Upper lobe of right lung (tissue), 1 donor: Measurements from ENCODE around the gene NUBP2. TPM values are rescaled to one million over a fixed set of nuclear protein-coding genes. Genes with fewer than 3 reads are reported as not detected.

Source experiments
- ATAC-seq: fragments of 200-7000 bp; cut with Tn5 transposase; one replicate; pipeline ENCODE4 v1.9.1; 2020; ENCODE audit warnings: mild to moderate bottlenecking, moderate library complexity
- DNase-seq: peaks from one replicate; pipeline ENCODE4 v3.0.0-alpha.2; 2020
- H3K27ac ChIP-seq: fragments of 200-600 bp; one replicate; pipeline ENCODE4 v1.8.0; 2022
- H3K27me3 ChIP-seq: fragments of 200-600 bp; one replicate; pipeline ENCODE4 v1.8.0; 2022; ENCODE audit warnings: mild to moderate bottlenecking
- H3K36me3 ChIP-seq: fragments of 200-600 bp; one replicate; pipeline ENCODE4 v1.8.0; 2022
- H3K4me1 ChIP-seq: fragments of 200-600 bp; one replicate; pipeline ENCODE4 v1.8.0; 2022
- H3K4me3 ChIP-seq: fragments of 200-600 bp; one replicate; pipeline ENCODE4 v1.8.0; 2022; ENCODE audit warnings: mild to moderate bottlenecking
- H3K9me3 ChIP-seq: fragments of 200-600 bp; one replicate; pipeline ENCODE4 v1.8.0; 2022
- CTCF ChIP-seq: fragments of 200-600 bp; IDR thresholded peaks from one replicate; pipeline ENCODE4 v1.8.0; 2022; ENCODE audit warnings: antibody characterized with exemption
- intact Hi-C: fragments of 100-400 bp; cut with DNase I; formaldehyde crosslinking; loops from one replicate; pipeline ENCODE4 v1.11.0; 2022
- total RNA-seq: library from RNA; stranded (reverse); fragmentation: NEBNext Ultra II Directional; extraction: Animal tissue kit (Norgen Biotek cat#: 25700); gene quantifications from one replicate; pipeline ENCODE4 v1.2.1, GENCODE V29; 2021
- donor health status: DM: no; HTN: yes; CAD: no; lungs with severe emphysema.

NUBP2 gene
- total RNA-seq, 1 donor from 2014 or later, result 38.9 TPM

GRCh38 chr16:1812732-1813163, 30.0 kb downstream of the NUBP2 start:
- Histone ChIP-seq H3K4me1 (peaks cover 12% of the 10 kb centered on the region), H3K9me3 (no peaks in the 10 kb centered on the region), H3K4me3 (no peak overlapping the region), H3K27me3 (no peaks in the 10 kb centered on the region), H3K36me3 (peaks cover 52% of the 10 kb centered on the region), H3K27ac (no peak overlapping the region)
- peak; percentile 92 for DNase-seq
- TF ChIP-seq CTCF, result peak; percentile 55
- intact Hi-C loops, result no loop called here
- ATAC-seq, result peak; percentile 96

- DNase-seq, result no peak
- no peak for ATAC-seq
- Histone ChIP-seq H3K4me1 (peaks cover 12% of the 10 kb centered on the region), H3K4me3 (no peak overlapping the region), H3K27me3 (no peaks in the 10 kb centered on the region), H3K9me3 (no peaks in the 10 kb centered on the region), H3K36me3 (peaks cover 51% of the 10 kb centered on the region), H3K27ac (no peak overlapping the region)
- intact Hi-C loops, result no loop called here
- TF ChIP-seq CTCF, result no peak
Measured at GRCh38 chr16:1815461-1815860, 32.7 kb downstream of the NUBP2 start.

GRCh38 chr16:1816396-1817275, 33.9 kb downstream of the NUBP2 start:
- H3K27ac ChIP-seq, result no peak overlapping the region
- no peak for TF ChIP-seq CTCF
- no peaks in the 10 kb centered on the region for H3K9me3 ChIP-seq
- H3K4me3 ChIP-seq, result no peak overlapping the region
- ATAC-seq, result no peak
- H3K4me1 ChIP-seq, result peaks cover 12% of the 10 kb centered on the region
- no peaks in the 10 kb centered on the region for H3K27me3 ChIP-seq
- no peak for DNase-seq
- intact Hi-C loops, result no loop called here
- peaks cover 60% of the 10 kb centered on the region for H3K36me3 ChIP-seq

GRCh38 chr16:1817276-1817589, 34.5 kb downstream of the NUBP2 start:
- Histone ChIP-seq H3K27me3 (no peaks in the 10 kb centered on the region), H3K4me3 (no peak overlapping the region), H3K27ac (no peak overlapping the region), H3K36me3 (peaks cover 66% of the 10 kb centered on the region), H3K9me3 (no peaks in the 10 kb centered on the region), H3K4me1 (peaks cover 11% of the 10 kb centered on the region)
- intact Hi-C loops, result no loop called here
- no peak for TF ChIP-seq CTCF
- ATAC-seq (no peak), DNase-seq (peak; percentile 60)

GRCh38 chr16:1817716-1818115, 35.0 kb downstream of the NUBP2 start:
- peaks cover 71% of the 10 kb centered on the region for H3K36me3 ChIP-seq
- intact Hi-C loops, result no loop called here
- no peak for ATAC-seq
- TF ChIP-seq CTCF, result no peak
- DNase-seq, result no peak
- H3K4me1 ChIP-seq, result peaks cover 6% of the 10 kb centered on the region
- H3K9me3 ChIP-seq, result no peaks in the 10 kb centered on the region
- H3K4me3 ChIP-seq, result no peak overlapping the region
- H3K27ac ChIP-seq, result no peak overlapping the region
- H3K27me3 ChIP-seq, result no peaks in the 10 kb centered on the region
